GM18951 (cell line): ENCODE results near the gene NDEL1.

Source experiments
- POLR2A ChIP-seq: IDR thresholded peaks from 4 replicates; pipeline ENCODE4 v1.6.1; 2011; ENCODE audit warnings: mild to moderate bottlenecking; ENCODE audit not compliant: insufficient read length, insufficient read depth; ENCODE audit errors: extremely low read depth
- in situ Hi-C: fragments of 300-500 bp; cut with MboI; formaldehyde crosslinking; loops from one replicate; pipeline ENCODE4 v1.12.0; 2022; ENCODE audit warnings: low sequenced_read_pairs, mixed read lengths, inconsistent platforms; ENCODE audit not compliant: unreplicated experiment

Gene NDEL1

DNA sequence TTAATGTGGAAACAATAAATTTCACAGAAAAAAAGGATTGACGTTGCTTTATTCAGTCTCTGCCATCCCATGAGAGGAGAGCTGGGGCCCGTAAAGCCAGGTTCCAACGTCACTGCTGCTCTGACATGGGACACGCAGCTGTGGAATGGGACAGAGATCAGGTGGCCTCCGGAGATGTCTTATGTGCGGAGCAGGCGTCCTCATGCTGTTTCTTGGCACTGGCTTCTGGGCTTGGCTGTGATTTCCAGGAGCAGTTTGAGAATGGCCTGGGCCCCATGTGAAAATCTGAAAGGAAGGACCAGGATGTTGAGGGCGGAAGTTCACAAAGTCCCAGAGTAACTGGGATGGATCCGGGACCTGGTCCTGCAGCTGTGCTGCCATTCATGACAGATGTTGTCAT is 32.4 kb downstream of the NDEL1 start:
- in situ Hi-C loops = no loop called here

DNA sequence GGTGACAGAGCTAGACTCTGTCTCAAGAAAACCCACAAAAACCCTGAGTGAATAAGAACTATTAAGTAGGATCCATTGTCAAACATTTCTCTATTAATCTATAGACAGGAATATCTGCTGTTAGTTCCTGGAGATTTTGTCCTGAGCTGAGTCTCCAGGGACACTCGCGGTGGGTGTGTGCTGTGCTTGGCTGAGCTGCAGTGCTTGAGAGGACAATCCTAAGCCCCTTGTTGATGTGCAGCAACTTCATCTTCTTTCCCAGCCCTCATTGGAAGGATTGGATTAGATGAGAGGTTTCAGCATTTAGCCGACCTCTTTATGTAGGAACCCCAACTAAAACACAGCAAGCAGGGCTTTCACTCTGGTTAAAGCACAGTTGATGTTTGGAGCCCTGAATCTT is 33.3 kb downstream of the NDEL1 start:
- in situ Hi-C loops = no loop called here

More for the DNA sequence above, 32.4 kb downstream of the NDEL1 start:
- TF ChIP-seq POLR2A = no peak

DNA sequence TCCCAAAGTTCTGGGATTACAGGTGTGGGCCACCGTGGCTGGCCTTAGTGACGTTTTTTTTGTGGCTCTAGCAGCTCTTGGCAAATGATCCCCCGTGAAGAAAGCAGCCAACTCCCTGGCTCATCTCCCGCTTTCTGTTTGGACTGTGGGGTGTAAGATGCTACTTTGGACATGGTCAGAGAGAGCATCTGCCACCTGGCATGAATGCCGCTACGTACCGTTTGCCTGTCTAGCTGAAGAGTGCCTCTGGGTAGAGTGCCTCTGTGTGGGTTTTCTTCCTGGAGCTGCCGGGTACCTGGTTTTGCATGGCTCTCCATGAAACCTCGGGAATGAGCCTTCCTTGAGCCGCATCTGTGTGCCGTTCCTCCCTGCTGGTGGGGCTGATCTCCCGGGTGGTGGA is 34.3 kb downstream of the NDEL1 start:
- in situ Hi-C loops = no loop called here
- TF ChIP-seq POLR2A = no peak

More for the DNA sequence above, 33.3 kb downstream of the NDEL1 start:
- no peak for TF ChIP-seq POLR2A

DNA sequence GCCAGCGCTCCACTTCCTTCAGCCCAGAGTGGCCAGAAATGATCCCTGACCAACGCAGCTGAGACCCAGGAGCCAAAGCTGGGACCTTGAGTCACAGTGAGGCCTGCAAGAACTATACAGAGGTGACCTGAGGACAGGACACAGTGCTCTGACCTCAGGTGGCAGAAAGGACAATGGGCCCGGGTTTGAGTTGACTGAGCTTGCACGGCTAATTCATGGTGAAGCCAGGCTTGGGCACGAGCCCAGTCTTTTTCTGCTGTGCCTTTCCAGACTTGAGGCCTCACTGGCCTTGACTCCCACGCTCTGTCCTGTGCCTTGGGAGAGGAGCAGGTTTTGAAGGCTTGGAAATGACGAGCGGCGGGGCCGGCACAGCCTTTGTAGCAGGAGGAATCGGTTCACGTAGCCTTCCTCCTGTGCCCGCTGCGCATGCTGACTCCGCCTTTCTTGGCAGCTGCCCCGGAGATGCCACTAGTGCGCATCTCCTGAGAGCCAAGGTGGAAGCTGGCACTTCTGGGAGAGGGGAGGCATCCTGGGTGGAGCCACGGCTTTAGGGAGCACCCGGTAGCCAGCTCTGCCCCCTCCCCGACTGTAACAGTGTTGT is 34.9 kb downstream of the NDEL1 start:
- no peak for TF ChIP-seq POLR2A
- in situ Hi-C loops = no loop called here

DNA sequence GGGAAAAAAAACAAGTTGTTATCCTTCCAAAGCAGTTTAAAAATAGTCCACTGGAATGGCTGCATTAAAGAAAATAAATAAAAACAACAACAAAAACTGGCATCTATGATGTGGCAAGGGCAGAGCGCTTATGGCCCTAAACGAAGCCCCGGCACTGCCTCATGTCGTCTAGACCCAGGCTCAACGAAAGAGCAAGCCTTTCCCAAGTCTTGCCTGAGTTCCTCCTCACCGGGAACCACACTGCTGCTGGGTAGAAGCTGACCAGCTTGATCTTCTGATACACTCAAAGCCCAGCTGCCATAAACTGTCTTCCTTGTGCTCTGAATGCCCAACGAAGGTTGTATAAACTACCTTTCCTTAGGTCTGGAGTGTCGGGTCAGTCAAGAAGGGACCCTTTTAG is 37.0 kb downstream of the NDEL1 start:
- in situ Hi-C loops = no loop called here
- no peak for TF ChIP-seq POLR2A

DNA sequence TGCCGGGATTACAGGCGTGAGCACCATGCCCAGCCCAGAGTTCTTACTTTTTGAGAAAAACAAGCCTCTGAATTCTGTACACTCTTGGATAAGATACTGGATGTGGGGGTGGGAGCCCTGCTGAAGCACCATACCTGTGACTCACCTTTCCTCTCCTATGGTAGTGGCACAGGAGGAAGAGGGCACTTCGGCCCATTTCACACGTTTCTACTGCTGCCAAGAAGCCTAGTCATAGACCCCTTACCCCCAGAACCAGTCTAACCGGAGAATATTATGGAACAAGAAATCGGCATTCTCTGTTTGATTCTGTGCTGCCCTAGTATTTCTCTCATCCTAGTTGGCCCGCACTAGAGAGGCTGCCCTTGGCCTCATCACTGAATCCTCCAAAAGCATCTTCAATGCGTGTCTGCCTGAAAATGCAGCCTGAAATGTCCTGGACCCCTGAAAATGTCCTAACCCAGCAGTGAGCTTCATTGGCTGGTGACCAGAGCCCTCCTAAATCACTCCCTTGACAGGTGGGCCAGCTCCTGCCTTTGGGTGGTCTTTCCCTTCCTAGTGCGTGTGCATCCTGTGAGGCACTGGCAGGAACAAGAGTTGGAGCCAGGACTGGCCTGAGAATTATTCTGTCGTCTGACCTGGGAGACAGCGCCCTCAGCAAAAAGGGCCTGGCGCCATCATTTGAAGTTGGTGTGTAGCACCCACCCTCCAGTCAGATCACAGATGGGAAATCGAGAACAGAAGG is 37.9 kb downstream of the NDEL1 start:
- TF ChIP-seq POLR2A = no peak
- in situ Hi-C loops = no loop called here

DNA sequence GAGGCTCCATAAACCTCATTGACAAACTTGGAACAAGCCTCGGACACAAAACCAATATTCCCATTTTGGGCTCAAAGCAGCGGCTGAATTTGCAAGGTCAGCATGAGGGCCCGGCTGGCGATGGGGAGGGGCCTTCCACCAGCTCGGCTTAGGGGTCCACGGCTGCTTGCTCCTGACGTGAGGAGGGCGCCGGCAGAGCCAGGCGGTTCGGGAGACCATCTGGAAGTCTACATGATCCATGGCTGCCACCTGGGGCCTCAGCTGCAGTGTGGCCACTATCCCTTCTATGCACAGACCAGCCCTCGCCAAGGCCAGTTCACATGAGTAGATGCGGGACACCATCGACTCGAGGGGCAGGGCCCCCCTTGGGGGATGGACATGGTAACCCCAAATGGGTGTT is 39.1 kb downstream of the NDEL1 start:
- in situ Hi-C loops = no loop called here
- no peak for TF ChIP-seq POLR2A

DNA sequence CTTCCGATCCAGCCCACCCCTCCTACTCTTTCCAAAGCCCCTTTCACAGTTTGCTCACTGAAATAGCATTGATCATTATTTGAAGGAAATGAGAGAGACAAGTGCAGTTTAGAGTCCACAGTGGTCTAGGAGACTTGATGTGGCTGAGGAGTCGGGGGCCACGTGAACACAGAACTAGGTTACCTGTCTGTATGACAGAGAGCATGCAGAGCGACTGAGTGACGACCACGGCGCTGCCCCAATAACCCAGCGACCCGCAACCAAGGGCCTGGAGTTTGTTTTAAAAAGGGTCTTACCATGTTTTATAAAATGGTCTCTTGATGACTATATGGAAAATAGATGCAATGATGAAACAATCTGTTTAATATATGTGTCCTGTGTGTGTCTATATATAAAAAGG is 39.5 kb downstream of the NDEL1 start:
- in situ Hi-C loops = no loop called here
- no peak for TF ChIP-seq POLR2A

DNA sequence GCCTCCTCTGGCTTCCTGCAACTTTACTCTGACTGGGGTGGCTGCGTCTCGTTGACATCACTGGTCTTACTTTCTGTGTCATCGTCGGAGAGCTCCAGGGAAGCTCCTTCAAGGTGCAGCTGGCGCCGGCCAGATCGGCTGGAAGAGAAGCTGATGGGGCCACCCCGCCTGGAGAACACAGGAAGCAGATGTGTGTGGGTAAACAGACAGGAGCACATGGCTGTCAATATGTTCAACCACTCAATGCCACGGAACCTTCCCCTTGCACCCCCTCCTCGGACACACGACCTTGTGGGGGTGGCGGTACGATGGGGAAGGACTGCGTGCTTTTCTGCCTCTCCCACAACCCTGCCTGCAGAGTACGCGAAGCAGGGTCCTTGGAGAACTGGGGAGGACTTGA is 40.1 kb downstream of the NDEL1 start:
- in situ Hi-C loops = no loop called here
- no peak for TF ChIP-seq POLR2A

DNA sequence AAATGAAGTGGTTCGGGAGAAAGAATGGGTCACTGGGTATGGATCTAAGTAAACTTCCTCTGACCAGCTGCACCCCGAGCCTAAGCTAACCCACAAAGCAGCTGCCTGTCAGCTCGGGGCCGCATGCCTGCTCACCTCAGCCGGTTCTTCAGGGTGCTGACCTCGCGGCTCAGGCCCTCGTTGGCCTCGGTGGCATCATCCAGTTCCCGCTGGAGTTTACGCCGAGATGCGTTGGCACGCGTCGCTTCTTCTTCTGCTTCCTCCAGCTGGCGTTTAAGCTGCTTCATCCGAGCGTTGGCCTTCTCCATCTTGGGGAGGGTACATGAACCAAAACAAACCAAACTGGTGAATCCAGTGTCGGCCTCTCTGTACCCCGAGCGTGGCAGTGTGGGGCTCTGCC is 41.1 kb downstream of the NDEL1 start:
- no peak for TF ChIP-seq POLR2A

DNA sequence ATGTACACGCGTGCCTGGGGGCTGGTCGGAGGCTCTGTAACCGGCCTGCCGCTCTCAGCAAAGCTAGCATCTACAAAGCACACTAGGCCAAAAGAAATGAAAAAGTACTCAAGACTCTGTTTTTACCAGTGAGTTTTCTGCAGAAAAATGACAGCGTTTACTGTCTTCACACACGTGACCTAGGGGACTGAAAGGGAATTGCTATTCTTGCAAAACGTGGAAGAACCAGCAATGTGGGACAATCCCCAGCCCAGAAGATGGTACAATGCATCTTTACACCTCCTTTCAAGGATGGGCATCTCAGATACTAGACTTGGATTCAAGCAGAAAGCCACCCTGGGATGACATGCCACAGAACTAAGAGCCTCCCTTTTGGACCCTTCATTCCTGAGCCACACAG is 41.5 kb downstream of the NDEL1 start:
- in situ Hi-C loops = no loop called here
- TF ChIP-seq POLR2A = no peak

More for the DNA sequence above, 41.1 kb downstream of the NDEL1 start:
- in situ Hi-C loops = no loop called here

DNA sequence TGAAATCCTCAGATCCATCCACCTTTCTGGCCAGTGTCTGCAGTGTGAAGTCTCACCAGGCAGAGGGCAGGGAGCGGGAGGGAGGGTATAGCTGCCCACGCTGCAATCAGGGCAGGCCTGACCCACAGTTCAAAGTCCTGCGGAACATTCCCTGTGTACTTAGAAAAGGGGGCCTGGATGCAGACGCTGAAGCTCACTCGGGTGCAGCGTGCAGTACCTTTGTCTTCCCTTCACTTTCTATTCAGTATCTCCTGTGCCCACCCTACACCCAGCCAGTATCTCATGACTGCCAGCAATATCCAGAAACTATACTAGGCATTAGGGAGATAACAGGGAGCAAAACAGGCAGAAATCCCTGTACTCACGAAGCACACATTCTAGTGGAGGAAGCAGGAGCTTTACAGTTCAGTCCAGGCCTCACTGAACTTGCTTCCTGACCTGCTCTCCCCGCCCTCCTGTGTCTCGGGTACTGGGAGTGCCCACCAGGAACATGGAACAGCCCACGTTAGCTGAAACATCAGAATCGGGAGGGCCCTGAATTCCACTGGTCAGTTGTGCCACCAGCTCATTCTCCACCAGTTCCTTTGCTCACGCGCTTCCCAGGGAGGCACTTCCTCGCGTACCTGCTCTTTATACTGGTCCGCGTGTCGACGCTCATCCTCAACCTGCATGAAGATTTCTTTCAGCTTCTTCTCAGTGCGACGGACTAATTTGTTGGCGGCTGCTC is 42.2 kb downstream of the NDEL1 start:
- no peak for TF ChIP-seq POLR2A
- in situ Hi-C loops = no loop called here

DNA sequence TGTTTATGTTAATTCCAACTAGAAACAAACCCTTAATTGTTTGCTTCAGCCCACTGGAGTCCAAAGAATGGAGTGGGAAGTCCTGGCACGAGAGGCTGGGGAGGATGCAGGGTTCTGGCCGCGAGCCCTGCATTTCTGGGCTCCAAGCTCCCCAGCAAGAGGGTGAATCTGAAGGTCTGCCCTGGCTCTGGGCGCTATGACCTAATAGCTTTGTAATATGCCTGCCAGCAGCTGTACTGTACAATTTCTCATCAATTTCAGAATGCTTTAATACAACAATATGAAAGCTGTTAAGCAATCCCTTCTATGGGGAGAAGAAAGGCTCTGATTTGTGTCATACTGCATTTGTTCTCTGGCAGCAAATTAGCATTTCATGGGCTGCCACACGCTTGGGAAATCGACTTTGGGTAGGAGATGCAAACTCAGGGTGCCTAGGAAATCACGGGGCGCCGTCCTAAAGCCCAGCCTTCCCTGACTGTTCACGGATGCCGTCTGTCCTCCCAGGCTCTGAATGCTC is 43.8 kb downstream of the NDEL1 start:
- in situ Hi-C loops = no loop called here
- no peak for TF ChIP-seq POLR2A
